Measurements from ENCODE around the gene VSIR.

Gene VSIR

DNA sequence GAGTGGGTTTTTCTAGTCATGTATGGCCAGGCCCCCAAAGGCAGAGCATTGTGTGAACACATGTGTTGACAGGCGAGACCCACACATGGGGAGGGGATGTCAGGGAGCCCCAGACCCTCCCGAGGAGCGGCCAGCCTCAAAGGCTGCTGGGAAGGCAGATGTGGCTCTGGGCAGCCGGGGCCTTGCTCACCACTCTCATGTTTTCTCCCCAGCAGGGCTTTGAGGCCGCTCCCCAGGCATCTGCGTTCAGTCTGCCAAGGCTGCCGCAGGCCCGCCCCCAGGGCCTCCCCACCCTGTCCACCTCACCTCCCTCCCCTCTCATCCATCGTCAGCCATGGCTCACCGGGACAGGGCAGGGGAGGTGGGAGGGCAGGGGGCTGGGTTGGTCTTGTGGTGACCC is 16.6 kb upstream of the VSIR start:
- H3K4me3 ChIP-seq (ENCODE audit: low read length) = no peak overlapping the region
- H3K4me1 ChIP-seq (ENCODE audit: control insufficient read depth, low read depth, low read length) = no peaks in the 10 kb centered on the region
- H3K9me3 ChIP-seq (ENCODE audit: control insufficient read depth, low read depth, low read length) = no peaks in the 10 kb centered on the region
- H3K27ac ChIP-seq (ENCODE audit: low read length) = no peak overlapping the region
- no peak overlapping the region for H3K9ac ChIP-seq (ENCODE audit: low read length)
- no peaks in the 10 kb centered on the region for H3K36me3 ChIP-seq (ENCODE audit: control insufficient read depth, low read depth, low read length)
- no peaks in the 10 kb centered on the region for H3K27me3 ChIP-seq (ENCODE audit: control insufficient read depth, insufficient read depth, low read length)

GRCh38 chr10:71788954-71789353 is 15.6 kb upstream of the VSIR start:
- H3K36me3 ChIP-seq (ENCODE audit: control insufficient read depth, low read depth, low read length) = no peaks in the 10 kb centered on the region
- H3K9me3 ChIP-seq (ENCODE audit: control insufficient read depth, low read depth, low read length) = no peaks in the 10 kb centered on the region

GRCh38 chr10:71784679-71785272 is 11.5 kb upstream of the VSIR start:
- Histone ChIP-seq H3K27me3 (ENCODE audit: control insufficient read depth, insufficient read depth, low read length) (no peaks in the 10 kb centered on the region), H3K4me3 (ENCODE audit: low read length) (no peak overlapping the region), H3K27ac (ENCODE audit: low read length) (no peak overlapping the region), H3K4me1 (ENCODE audit: control insufficient read depth, low read depth, low read length) (no peaks in the 10 kb centered on the region), H3K9me3 (ENCODE audit: control insufficient read depth, low read depth, low read length) (no peaks in the 10 kb centered on the region), H3K36me3 (ENCODE audit: control insufficient read depth, low read depth, low read length) (no peaks in the 10 kb centered on the region), H3K9ac (ENCODE audit: low read length) (no peak overlapping the region)

More at GRCh38 chr10:71788954-71789353, 15.6 kb upstream of the VSIR start:
- Histone ChIP-seq H3K27ac (ENCODE audit: low read length) (no peak overlapping the region), H3K4me1 (ENCODE audit: control insufficient read depth, low read depth, low read length) (no peaks in the 10 kb centered on the region), H3K9ac (ENCODE audit: low read length) (no peak overlapping the region), H3K27me3 (ENCODE audit: control insufficient read depth, insufficient read depth, low read length) (no peaks in the 10 kb centered on the region), H3K4me3 (ENCODE audit: low read length) (no peak overlapping the region)

GRCh38 chr10:71783917-71784678 is 10.8 kb upstream of the VSIR start:
- Histone ChIP-seq H3K4me3 (ENCODE audit: low read length) (no peak overlapping the region), H3K9ac (ENCODE audit: low read length) (no peak overlapping the region), H3K27me3 (ENCODE audit: control insufficient read depth, insufficient read depth, low read length) (no peaks in the 10 kb centered on the region), H3K9me3 (ENCODE audit: control insufficient read depth, low read depth, low read length) (no peaks in the 10 kb centered on the region), H3K27ac (ENCODE audit: low read length) (no peak overlapping the region), H3K4me1 (ENCODE audit: control insufficient read depth, low read depth, low read length) (no peaks in the 10 kb centered on the region), H3K36me3 (ENCODE audit: control insufficient read depth, low read depth, low read length) (no peaks in the 10 kb centered on the region)

- no peaks in the 10 kb centered on the region for H3K4me1 ChIP-seq (ENCODE audit: control insufficient read depth, low read depth, low read length)
- no peaks in the 10 kb centered on the region for H3K9me3 ChIP-seq (ENCODE audit: control insufficient read depth, low read depth, low read length)
- no peaks in the 10 kb centered on the region for H3K27me3 ChIP-seq (ENCODE audit: control insufficient read depth, insufficient read depth, low read length)
- no peak overlapping the region for H3K4me3 ChIP-seq (ENCODE audit: low read length)
- H3K9ac ChIP-seq (ENCODE audit: low read length) = no peak overlapping the region
- H3K27ac ChIP-seq (ENCODE audit: low read length) = no peak overlapping the region
- H3K36me3 ChIP-seq (ENCODE audit: control insufficient read depth, low read depth, low read length) = no peaks in the 10 kb centered on the region
These were observed 9.7 kb upstream of the VSIR start for GRCh38 chr10:71782917-71783490.

DNA sequence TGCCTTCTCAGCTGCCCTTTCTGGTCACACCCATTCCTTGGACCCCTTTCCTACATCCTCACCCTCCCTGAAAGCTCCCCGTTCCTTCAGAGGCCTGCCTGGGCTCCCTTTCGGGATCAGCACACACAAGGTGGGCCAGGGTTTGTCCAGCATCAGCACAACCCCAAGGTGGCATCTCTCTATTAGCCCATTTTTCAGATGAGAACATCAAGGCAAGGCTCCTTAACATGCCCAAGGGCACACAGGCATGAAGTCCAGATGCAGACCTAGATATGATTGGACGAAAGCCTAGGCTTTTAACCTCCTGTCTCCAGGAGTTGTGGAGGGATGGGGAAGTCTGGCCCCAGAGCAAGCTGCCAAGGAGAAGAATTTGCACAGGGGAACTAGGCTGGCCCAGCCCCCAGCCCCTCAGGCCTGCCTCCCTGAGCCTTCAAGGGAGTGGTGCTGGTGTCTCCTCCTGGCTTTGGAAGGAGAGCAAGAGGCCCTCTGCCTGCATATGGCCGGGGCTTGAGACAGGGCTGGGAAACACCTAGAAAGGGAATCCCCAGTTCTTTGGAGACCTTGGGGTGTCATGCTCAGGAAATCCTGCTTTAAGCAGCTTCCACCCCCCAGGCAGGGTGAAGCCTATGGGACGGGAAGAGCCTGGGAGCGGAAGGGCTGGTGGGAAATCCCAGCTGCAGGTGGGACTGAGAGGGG is 9.0 kb upstream of the VSIR start:
- Histone ChIP-seq H3K27ac (ENCODE audit: low read length) (no peak overlapping the region), H3K36me3 (ENCODE audit: control insufficient read depth, low read depth, low read length) (no peaks in the 10 kb centered on the region), H3K4me3 (ENCODE audit: low read length) (no peak overlapping the region), H3K9me3 (ENCODE audit: control insufficient read depth, low read depth, low read length) (no peaks in the 10 kb centered on the region), H3K9ac (ENCODE audit: low read length) (no peak overlapping the region), H3K27me3 (ENCODE audit: control insufficient read depth, insufficient read depth, low read length) (no peaks in the 10 kb centered on the region), H3K4me1 (ENCODE audit: control insufficient read depth, low read depth, low read length) (no peaks in the 10 kb centered on the region)

DNA sequence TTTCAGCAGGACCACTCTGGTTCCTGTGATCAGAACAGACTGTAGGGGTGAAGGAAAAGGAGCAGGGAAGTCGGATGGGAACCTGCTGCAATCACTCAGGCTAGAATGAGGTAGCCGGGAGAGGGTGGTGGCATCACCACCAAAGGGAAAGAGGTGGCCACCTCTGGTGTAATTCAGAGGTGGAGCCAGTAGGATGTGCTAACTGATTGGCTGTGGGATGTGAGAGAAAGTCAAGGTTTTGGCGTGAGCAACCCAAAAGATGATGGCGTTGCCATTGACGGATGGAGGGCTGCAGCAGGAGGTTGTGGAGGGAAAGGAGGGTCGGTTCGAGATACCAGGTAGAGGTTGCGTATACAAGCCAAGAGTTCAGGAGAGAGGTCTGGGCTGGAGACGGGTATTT is 7.4 kb upstream of the VSIR start:
- H3K9me3 ChIP-seq (ENCODE audit: control insufficient read depth, low read depth, low read length) = no peaks in the 10 kb centered on the region
- H3K27me3 ChIP-seq (ENCODE audit: control insufficient read depth, insufficient read depth, low read length) = no peaks in the 10 kb centered on the region
- H3K27ac ChIP-seq (ENCODE audit: low read length) = no peak overlapping the region
- no peaks in the 10 kb centered on the region for H3K4me1 ChIP-seq (ENCODE audit: control insufficient read depth, low read depth, low read length)
- no peak overlapping the region for H3K4me3 ChIP-seq (ENCODE audit: low read length)
- H3K9ac ChIP-seq (ENCODE audit: low read length) = no peak overlapping the region
- H3K36me3 ChIP-seq (ENCODE audit: control insufficient read depth, low read depth, low read length) = no peaks in the 10 kb centered on the region

DNA sequence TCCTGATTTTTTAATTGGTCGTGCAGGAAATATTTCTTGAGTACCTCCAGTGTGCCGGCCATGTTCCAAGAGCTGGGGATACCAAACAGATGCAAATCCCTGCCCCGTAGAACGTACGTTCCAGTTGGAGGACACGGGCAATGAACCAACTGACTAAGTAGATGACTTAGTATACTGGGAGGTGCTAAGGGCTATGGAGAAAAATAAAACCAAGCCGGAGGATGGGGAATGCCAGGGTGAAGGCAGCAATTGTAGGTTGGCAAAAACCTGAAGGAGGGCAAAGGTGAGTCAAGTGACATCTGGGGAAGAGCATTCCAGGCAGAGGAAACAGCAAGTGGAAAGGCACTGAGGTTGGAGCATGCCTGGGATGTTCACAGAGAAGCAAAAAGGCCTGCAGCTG is 6.8 kb upstream of the VSIR start:
- H3K4me1 ChIP-seq (ENCODE audit: control insufficient read depth, low read depth, low read length) = no peaks in the 10 kb centered on the region
- no peak overlapping the region for H3K9ac ChIP-seq (ENCODE audit: low read length)
- H3K27ac ChIP-seq (ENCODE audit: low read length) = no peak overlapping the region
- H3K9me3 ChIP-seq (ENCODE audit: control insufficient read depth, low read depth, low read length) = no peaks in the 10 kb centered on the region
- H3K4me3 ChIP-seq (ENCODE audit: low read length) = no peak overlapping the region
- H3K27me3 ChIP-seq (ENCODE audit: control insufficient read depth, insufficient read depth, low read length) = no peaks in the 10 kb centered on the region
- no peaks in the 10 kb centered on the region for H3K36me3 ChIP-seq (ENCODE audit: control insufficient read depth, low read depth, low read length)

GRCh38 chr10:71779641-71780040 is 6.3 kb upstream of the VSIR start:
- peaks cover 1% of the 10 kb centered on the region for H3K27me3 ChIP-seq (ENCODE audit: control insufficient read depth, insufficient read depth, low read length)
- H3K27ac ChIP-seq (ENCODE audit: low read length) = no peak overlapping the region
- no peak overlapping the region for H3K4me3 ChIP-seq (ENCODE audit: low read length)
- H3K9ac ChIP-seq (ENCODE audit: low read length) = no peak overlapping the region
- H3K36me3 ChIP-seq (ENCODE audit: control insufficient read depth, low read depth, low read length) = no peaks in the 10 kb centered on the region
- H3K9me3 ChIP-seq (ENCODE audit: control insufficient read depth, low read depth, low read length) = no peaks in the 10 kb centered on the region
- no peaks in the 10 kb centered on the region for H3K4me1 ChIP-seq (ENCODE audit: control insufficient read depth, low read depth, low read length)

- H3K36me3 ChIP-seq (ENCODE audit: control insufficient read depth, low read depth, low read length) = no peaks in the 10 kb centered on the region
- no peak overlapping the region for H3K9ac ChIP-seq (ENCODE audit: low read length)
- no peaks in the 10 kb centered on the region for H3K4me1 ChIP-seq (ENCODE audit: control insufficient read depth, low read depth, low read length)
- no peaks in the 10 kb centered on the region for H3K9me3 ChIP-seq (ENCODE audit: control insufficient read depth, low read depth, low read length)
- peaks cover 12% of the 10 kb centered on the region for H3K27me3 ChIP-seq (ENCODE audit: control insufficient read depth, insufficient read depth, low read length)
- no peak overlapping the region for H3K27ac ChIP-seq (ENCODE audit: low read length)
- H3K4me3 ChIP-seq (ENCODE audit: low read length) = no peak overlapping the region
These were observed 4.9 kb upstream of the VSIR start for GRCh38 chr10:71778071-71778825.

Data from iPS-18a (cell line).